Stimulated activated CD4-positive, alpha-beta T cell treated with anti-CD3 and anti-CD28 coated beads, Interleukin-1b, Interleukin-23, amount 100 ng/mL, for 1 hour (primary cell): ENCODE data around the gene TBRG4.
"Not testable (repeated sequence)": the region's sequence is repeated elsewhere in the genome, so short reads cannot be mapped to it uniquely, and the experiment has no call there.

Source experiments
- DNase-seq, 2 donors: peaks; one replicate each; pipeline ENCODE4 v3.0.0-alpha.2; 2020; ENCODE audit warnings: low read depth in 2 of 2

Gene TBRG4

DNA sequence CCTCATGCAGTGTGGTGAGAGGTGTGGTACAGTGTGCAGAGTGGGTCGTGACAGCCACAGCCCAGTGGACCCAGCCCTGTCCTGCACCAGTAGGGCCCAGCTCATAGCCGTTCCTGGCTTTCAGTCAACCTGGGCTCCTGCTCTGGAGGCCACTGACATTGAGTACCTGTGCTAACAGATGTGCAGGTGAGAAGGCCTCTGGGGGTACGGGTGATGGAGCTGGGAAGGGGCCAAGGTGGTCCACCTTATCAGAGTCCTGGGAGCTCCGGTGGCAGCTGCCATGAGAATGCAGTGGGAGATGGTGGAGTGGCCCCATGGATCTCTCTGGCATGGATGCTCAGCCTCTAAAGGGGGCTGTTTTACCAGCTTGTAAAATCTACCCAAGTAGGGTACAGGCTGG is 6.1 kb upstream of the TBRG4 start:
- no peak for DNase-seq

- DNase-seq: no peak
Observed at GRCh38 chr7:45116048-45116447, 4.6 kb upstream of the TBRG4 start.

DNA sequence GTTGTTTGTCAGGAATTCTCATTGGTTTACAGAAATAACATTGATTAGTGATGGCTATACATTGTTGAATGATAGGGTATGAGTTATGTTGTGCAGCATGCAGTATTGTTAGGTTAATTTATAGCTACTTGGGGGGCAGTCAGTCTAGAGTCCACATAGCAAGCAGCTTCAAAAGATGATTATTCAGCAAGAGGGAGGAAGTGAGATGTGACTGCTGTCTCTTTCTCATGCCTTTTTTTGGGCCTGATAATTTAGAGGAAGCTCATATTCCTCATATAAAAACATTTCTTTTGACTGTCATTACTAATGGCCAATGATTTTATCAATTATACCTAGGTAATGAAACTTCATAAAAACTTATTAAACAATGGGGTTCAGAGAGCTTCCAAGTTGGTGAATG is 3.4 kb upstream of the TBRG4 start:
- DNase-seq: no peak

DNA sequence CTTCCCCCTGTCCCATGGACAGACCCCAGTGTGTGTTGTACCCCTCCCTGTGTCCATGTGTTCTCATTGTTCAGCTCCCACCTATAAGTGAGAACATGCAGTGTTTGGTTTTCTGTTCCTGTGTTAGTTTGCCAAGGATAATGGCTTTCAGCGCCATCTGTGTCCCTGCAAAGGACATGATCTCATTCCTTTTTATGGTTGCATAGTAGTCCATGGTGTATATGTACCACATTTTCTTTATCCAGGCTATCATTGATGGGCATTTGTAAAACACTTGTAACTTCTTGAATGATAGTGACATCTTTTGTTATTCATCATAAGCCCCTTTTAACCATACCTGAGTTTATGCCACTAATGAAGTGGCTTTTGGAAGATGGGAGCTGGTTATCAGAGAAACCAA is 2.8 kb upstream of the TBRG4 start:
- DNase-seq: not testable (repeated sequence)

DNA sequence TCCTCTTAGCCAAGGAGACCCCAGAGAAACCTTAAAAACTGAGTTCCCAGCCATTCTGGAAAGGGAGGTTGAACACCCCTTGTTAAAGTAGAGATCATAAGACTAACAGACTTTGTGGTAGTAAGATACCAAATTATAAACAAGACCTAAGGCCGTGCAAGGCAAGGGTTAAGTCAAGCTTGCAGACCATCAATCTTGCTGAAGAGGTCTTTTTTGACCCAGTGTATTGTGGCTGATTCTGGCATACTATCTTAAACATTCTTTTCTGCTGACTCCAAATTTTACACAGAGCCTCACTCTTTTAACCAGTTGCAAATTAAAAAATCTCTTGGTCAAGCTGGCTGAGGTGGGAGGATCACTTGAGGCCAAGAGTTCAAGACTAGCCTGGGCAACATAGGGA is 1.2 kb upstream of the TBRG4 start:
- DNase-seq: no peak

- DNase-seq: no peak
Observed at GRCh38 chr7:45108863-45109262, 2.6 kb downstream of the TBRG4 start.

- no peak for DNase-seq
Observed at GRCh38 chr7:45107356-45107755, 4.1 kb downstream of the TBRG4 start.

DNA sequence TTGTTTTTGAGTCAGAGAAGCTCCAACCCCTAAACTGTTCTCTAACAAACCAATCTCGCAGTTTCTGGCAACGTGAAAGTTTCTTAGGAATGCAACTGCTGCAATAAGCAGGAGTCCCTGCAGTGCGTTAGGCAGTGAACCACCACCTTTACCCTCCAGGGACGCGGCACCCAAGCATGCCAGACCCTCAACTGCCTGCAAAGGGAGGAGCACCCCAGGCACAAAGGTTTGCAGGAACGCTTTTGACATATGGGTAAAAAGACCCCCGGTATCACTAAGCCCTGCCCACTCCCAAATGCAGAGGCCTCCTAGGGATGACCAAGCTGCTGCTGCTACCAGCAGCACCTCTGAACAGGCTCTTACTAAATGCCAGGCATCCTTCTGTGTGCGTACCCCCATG is 4.7 kb downstream of the TBRG4 start:
- DNase-seq: no peak

GRCh38 chr7:45105588-45106188 is 5.8 kb downstream of the TBRG4 start:
- DNase-seq: no peak

- no peak for DNase-seq
Observed at GRCh38 chr7:45104844-45105587, 6.5 kb downstream of the TBRG4 start.

DNA sequence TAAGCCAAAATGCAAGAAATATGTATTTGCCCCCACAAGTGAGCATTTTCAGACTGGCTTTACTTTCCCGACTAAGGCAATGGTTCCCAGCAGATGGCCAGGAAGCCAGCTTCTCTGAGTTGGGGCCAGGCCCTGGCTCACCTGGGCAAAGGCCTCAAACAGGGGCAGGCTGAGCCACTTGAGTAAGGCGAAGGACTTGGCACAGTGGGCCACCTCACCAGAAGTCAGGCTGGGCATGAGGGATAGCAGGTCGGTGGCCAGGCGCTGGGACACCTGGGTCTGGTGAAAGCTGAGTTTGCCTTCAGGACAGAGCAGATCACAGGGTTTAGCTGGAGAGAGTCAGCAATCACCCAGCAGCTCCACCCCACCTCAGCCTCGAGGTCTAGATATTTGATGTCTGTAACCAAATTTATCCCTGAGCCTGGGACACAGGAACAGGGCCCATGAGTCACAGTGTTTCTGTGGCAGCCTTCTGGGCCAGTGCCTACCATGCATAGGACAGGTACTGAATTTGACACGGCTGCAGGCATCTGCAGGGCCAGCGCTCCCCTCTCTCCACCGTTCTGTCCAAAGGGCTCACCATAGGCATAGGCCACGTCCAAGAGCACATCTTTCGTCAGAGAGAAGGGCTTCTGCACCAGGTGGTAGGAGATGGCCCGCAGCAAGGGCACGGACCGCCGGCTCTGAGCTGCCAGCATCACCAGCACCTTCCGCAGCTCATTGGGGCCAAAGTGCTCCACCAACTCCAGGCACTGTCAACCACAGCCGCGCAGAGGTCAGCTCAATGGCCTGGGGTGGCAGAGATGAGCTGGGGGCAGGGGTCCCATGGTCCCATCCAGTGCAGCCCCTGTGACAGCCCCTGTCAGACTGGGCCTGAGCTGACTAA is 7.3 kb downstream of the TBRG4 start:
- DNase-seq: no peak

GRCh38 chr7:45102785-45103712 is 8.4 kb downstream of the TBRG4 start:
- no peak for DNase-seq

DNA sequence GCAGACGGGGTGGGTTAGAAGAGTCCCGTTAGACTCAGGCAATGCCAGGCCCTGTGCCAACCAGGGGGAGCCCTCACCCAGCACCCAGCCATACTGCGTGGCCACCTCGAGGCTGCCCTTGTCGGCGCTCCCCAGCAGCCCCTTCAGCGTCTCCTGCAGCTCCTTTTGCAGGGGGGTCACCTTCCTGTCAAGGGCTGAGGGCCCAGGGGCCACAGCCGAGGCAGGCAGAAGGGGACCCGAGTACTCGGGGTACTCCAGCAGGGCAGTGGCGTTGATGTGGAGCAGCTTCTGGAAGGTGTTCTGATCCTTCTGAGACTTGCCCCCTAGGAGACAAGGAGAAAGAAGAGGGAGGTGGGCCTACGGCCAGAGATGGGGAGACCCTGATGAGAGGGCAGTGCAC is 9.7 kb downstream of the TBRG4 start:
- DNase-seq: no peak

- no peak for DNase-seq
Observed at GRCh38 chr7:45100761-45101480, 10.6 kb downstream of the TBRG4 start.

GRCh38 chr7:45099891-45100760 is 11.4 kb downstream of the TBRG4 start:
- DNase-seq: no peak

GRCh38 chr7:45098983-45099839 is 12.3 kb downstream of the TBRG4 start:
- no peak for DNase-seq

DNA sequence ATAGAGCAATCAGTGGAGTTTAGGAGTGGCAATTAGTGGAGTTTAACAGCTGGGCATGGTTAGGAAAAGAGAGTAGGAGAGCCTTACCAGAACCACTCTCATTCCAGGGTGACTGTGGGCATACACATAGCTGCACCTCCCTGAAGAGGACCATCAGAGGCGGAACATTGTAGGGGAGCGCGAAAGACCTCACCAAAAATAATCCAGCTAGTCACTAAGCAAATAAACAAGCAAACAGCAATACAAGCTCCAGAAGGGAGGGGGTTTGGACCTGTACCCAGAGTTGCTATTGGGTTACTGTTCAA is 18.6 kb downstream of the TBRG4 start:
- no peak for DNase-seq

- no peak for DNase-seq
Observed at GRCh38 chr7:45092100-45092930, 19.2 kb downstream of the TBRG4 start.
